ENCODE measurements around the gene ARHGAP10. TPM values are rescaled to one million over a fixed set of nuclear protein-coding genes. Genes with fewer than 3 reads are reported as not detected.

The ARHGAP10 gene
- total RNA-seq, 2 donors from 2014 or later = 23.9 to 28.7 TPM

- H3K4me1 ChIP-seq = no peaks in the 10 kb centered on the region
- WGBS, 2 donors = 72 to 84% methylated on average over 4 of the region's 4 CpGs
- no peak for ATAC-seq
- no peak overlapping the region for H3K27ac ChIP-seq
- no peak for DNase-seq
- H3K27me3 ChIP-seq = no peaks in the 10 kb centered on the region
- no peaks in the 10 kb centered on the region for H3K36me3 ChIP-seq (replicated peaks in 1 of 2; ENCODE audit: insufficient read depth in 1 of 2, low read depth in 2 of 2)
- no peak overlapping the region for H3K4me3 ChIP-seq
- no peaks in the 10 kb centered on the region for H3K9me3 ChIP-seq
- intact Hi-C loops (cut with DNase I) = no loop called here
- no peak for TF ChIP-seq CTCF (IDR thresholded peaks at IDR 0.05)
- no peak for TF ChIP-seq POLR2A (IDR thresholded peaks at IDR 0.05)
Measured at GRCh38 chr4:147840838-147841738, 109.2 kb downstream of the ARHGAP10 start.

GRCh38 chr4:147842573-147842972, 110.7 kb downstream of the ARHGAP10 start:
- DNase-seq = peak in 1 of 4 donors; percentile 24
- WGBS, 2 donors = 93 to 99% methylated on average over 6 of the region's 6 CpGs

GRCh38 chr4:147843162-147843561, 111.3 kb downstream of the ARHGAP10 start:
- H3K27ac ChIP-seq = no peak overlapping the region
- ATAC-seq = no peak
- WGBS, 2 donors = 66 to 74% methylated on average over 5 of the region's 5 CpGs

More at GRCh38 chr4:147842573-147842972, 110.7 kb downstream of the ARHGAP10 start:
- intact Hi-C loops (cut with DNase I) = no loop called here
- Histone ChIP-seq H3K27me3 (no peaks in the 10 kb centered on the region), H3K4me1 (no peaks in the 10 kb centered on the region), H3K9me3 (no peaks in the 10 kb centered on the region), H3K36me3 (replicated peaks in 1 of 2; ENCODE audit: insufficient read depth in 1 of 2, low read depth in 2 of 2) (no peaks in the 10 kb centered on the region), H3K27ac (no peak overlapping the region), H3K4me3 (no peak overlapping the region)
- TF ChIP-seq CTCF (IDR thresholded peaks at IDR 0.05) (no peak), POLR2A (IDR thresholded peaks at IDR 0.05) (no peak)
- ATAC-seq = no peak

GRCh38 chr4:147844781-147845180, 112.9 kb downstream of the ARHGAP10 start:
- Histone ChIP-seq H3K27me3 (no peaks in the 10 kb centered on the region), H3K36me3 (replicated peaks in 1 of 2; ENCODE audit: insufficient read depth in 1 of 2, low read depth in 2 of 2) (no peaks in the 10 kb centered on the region), H3K4me3 (no peak overlapping the region), H3K4me1 (no peaks in the 10 kb centered on the region), H3K9me3 (no peaks in the 10 kb centered on the region), H3K27ac (no peak overlapping the region)
- DNase-seq (no peak), ATAC-seq (no peak)
- no peak for TF ChIP-seq POLR2A (IDR thresholded peaks at IDR 0.05)
- TF ChIP-seq CTCF (IDR thresholded peaks at IDR 0.05) = no peak
- 89 to 96% methylated on average over 7 of the region's 7 CpGs for WGBS, 2 donors
- intact Hi-C loops (cut with DNase I) = no loop called here

More at GRCh38 chr4:147843162-147843561, 111.3 kb downstream of the ARHGAP10 start:
- H3K4me1 ChIP-seq = no peaks in the 10 kb centered on the region
- peak in 1 of 4 donors; percentile 39 for DNase-seq
- intact Hi-C loops (cut with DNase I) = no loop called here
- no peak overlapping the region for H3K4me3 ChIP-seq
- H3K9me3 ChIP-seq = no peaks in the 10 kb centered on the region
- H3K36me3 ChIP-seq (replicated peaks in 1 of 2; ENCODE audit: insufficient read depth in 1 of 2, low read depth in 2 of 2) = no peaks in the 10 kb centered on the region
- TF ChIP-seq CTCF (IDR thresholded peaks at IDR 0.05) (peak in 4 of 7 experiments; percentile 16 to 34 (median 23)), POLR2A (IDR thresholded peaks at IDR 0.05) (no peak)
- no peaks in the 10 kb centered on the region for H3K27me3 ChIP-seq
